Neural progenitor cell (in vitro differentiated cells): ENCODE data around the gene TFF2. TPM values are rescaled to one million over a fixed set of nuclear protein-coding genes. Genes with fewer than 3 reads are reported as not detected.

Experiments
- DNase-seq: peaks from one replicate; pipeline ENCODE4 v3.0.0-alpha.2; 2016; ENCODE audit warnings: low spot score
- H2AFZ ChIP-seq: fragments of 200-600 bp; sonication (generic); replicated peaks from 2 replicates; pipeline ENCODE4 v1.6.1; 2016; ENCODE audit warnings: antibody characterized with exemption
- H3F3A ChIP-seq: fragments of 200-600 bp; sonication (generic); 2 replicates; pipeline ENCODE4 v1.6.1; 2016; ENCODE audit warnings: antibody characterized with exemption, low read depth
- H3K27ac ChIP-seq: fragments of 200-600 bp; sonication (generic); 2 replicates; pipeline ENCODE4 v1.5.1; 2016; ENCODE audit warnings: mild to moderate bottlenecking
- H3K27me3 ChIP-seq: fragments of 200-600 bp; sonication (generic); 2 replicates; pipeline ENCODE4 v1.6.1; 2016; ENCODE audit warnings: mild to moderate bottlenecking, moderate library complexity
- H3K36me3 ChIP-seq: fragments of 200-600 bp; sonication (generic); 2 replicates; pipeline ENCODE4 v1.5.1; 2016
- H3K4me1 ChIP-seq: fragments of 200-600 bp; sonication (generic); 2 replicates; pipeline ENCODE4 v1.6.1; 2016; ENCODE audit warnings: mixed run types
- H3K4me2 ChIP-seq: fragments of 200-600 bp; sonication (generic); 2 replicates; pipeline ENCODE4 v1.6.1; 2016
- H3K4me3 ChIP-seq: fragments of 200-600 bp; sonication (generic); 2 replicates; pipeline ENCODE4 v1.5.1; 2016
- H3K79me2 ChIP-seq: fragments of 200-600 bp; sonication (generic); 2 replicates; pipeline ENCODE4 v1.6.1; 2016; ENCODE audit warnings: low read depth
- H3K9ac ChIP-seq: fragments of 200-600 bp; sonication (generic); 2 replicates; pipeline ENCODE4 v1.6.1; 2016
- H3K9me3 ChIP-seq: fragments of 200-600 bp; sonication (generic); 2 replicates; pipeline ENCODE4 v1.5.1; 2016; ENCODE audit warnings: low read depth
- H4K20me1 ChIP-seq: fragments of 200-600 bp; sonication (generic); 2 replicates; pipeline ENCODE4 v1.6.1; 2016; ENCODE audit warnings: low read depth
- H3K27ac Mint-ChIP-seq: 3 replicates; pipeline ENCODE4 v1.8.0; 2021; ENCODE audit warnings: mixed read lengths
- H3K27me3 Mint-ChIP-seq: 2 replicates; pipeline ENCODE4 v1.8.0; 2022; ENCODE audit warnings: low read depth, mild to moderate bottlenecking, inconsistent platforms, moderate library complexity, mixed read lengths; ENCODE audit not compliant: insufficient read depth
- H3K36me3 Mint-ChIP-seq: 3 replicates; pipeline ENCODE4 v1.8.0; 2021; ENCODE audit warnings: mixed read lengths
- H3K4me1 Mint-ChIP-seq: 3 replicates; pipeline ENCODE4 v1.8.0; 2021; ENCODE audit warnings: mixed read lengths
- H3K4me3 Mint-ChIP-seq: 3 replicates; pipeline ENCODE4 v1.8.0; 2021; ENCODE audit warnings: mild to moderate bottlenecking, moderate library complexity, mixed read lengths
- H3K9me3 Mint-ChIP-seq: 3 replicates; pipeline ENCODE4 v1.8.0; 2020; ENCODE audit warnings: mixed read lengths
- EZH2 ChIP-seq: fragments of 200-600 bp; sonication (generic); IDR thresholded peaks from 2 replicates; pipeline ENCODE4 v1.6.1; 2017; ENCODE audit warnings: antibody characterized with exemption, mild to moderate bottlenecking, moderate library complexity
- EZH2phosphoT487 ChIP-seq: fragments of 200-600 bp; sonication (generic); IDR thresholded peaks from 2 replicates; pipeline ENCODE4 v1.6.1; 2017; ENCODE audit warnings: antibody characterized with exemption
- total RNA-seq: library from RNA; depleted of rRNA; stranded (reverse); fragments of >200 nt; gene quantifications from 2 replicates; pipeline ENCODE4 v1.2.3, GENCODE V29; 2015; ENCODE audit warnings: low replicate concordance
- TF ChIP-seq, protein P1 (sequence below): fragments of 200-600 bp; sonication (generic); IDR thresholded peaks from 2 replicates; pipeline ENCODE4 v1.5.1; 2017; ENCODE audit warnings: antibody characterized with exemption, mild to moderate bottlenecking

TFF2 gene, protein sequence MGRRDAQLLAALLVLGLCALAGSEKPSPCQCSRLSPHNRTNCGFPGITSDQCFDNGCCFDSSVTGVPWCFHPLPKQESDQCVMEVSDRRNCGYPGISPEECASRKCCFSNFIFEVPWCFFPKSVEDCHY
- total RNA-seq = not detected in 2 replicates

DNA sequence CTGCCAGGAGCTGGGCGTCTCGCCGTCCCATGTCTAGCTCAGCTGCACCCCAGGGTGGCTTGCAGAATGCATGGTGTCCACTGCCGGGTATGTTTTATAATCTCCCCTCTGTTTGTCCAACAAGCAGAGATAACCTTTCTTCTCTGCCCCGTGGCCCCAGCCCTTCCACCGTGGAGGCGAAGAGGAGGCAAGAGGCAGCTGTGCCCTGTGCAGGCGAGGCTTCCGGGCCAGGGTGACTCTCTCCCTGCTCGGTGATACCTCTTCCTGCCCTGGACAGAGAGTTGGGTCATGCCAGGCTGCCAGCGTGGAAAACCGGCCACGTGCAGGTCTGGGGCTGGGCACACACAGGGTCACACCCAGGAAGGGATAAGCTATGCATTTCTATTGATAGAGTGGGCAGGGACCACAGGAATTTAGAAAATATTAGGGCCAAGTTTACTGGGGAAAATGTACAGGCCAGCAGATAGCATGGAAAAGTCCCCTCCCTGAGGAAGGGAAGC lies at the start of gene TFF2:
Gene TFF2 (minus strand): TSS at position 68 of the 500 bp plus-strand sequence. CDS start 37 bp downstream, at position 31.
- Mint-ChIP-seq H3K4me3 (no peak within 1 kb of the TSS), H3K4me1 (peaks cover 20% of the 10 kb centered on the region), H3K27ac (peak within 1 kb of the TSS; percentile 66), H3K36me3 (no peaks in the 10 kb centered on the region), H3K27me3 (peaks cover 11% of the 10 kb centered on the region), H3K9me3 (peaks cover 8% of the 10 kb centered on the region)
- Histone ChIP-seq H3K4me2 (no peak within 1 kb of the TSS), H3K79me2 (no peaks in the 10 kb centered on the region), H3K27me3 (no peaks in the 10 kb centered on the region), H3K36me3 (no peaks in the 10 kb centered on the region), H3K27ac (no peak within 1 kb of the TSS), H2AFZ (no peak within 1 kb of the TSS), H3K4me3 (no peak within 1 kb of the TSS), H3K4me1 (no peaks in the 10 kb centered on the region), H3F3A (no peaks in the 10 kb centered on the region), H4K20me1 (no peaks in the 10 kb centered on the region), H3K9ac (no peak within 1 kb of the TSS), H3K9me3 (peaks cover 4% of the 10 kb centered on the region)
- TF ChIP-seq EZH2 (no peak), EZH2phosphoT487 (no peak)
- TF ChIP-seq, protein P1, sequence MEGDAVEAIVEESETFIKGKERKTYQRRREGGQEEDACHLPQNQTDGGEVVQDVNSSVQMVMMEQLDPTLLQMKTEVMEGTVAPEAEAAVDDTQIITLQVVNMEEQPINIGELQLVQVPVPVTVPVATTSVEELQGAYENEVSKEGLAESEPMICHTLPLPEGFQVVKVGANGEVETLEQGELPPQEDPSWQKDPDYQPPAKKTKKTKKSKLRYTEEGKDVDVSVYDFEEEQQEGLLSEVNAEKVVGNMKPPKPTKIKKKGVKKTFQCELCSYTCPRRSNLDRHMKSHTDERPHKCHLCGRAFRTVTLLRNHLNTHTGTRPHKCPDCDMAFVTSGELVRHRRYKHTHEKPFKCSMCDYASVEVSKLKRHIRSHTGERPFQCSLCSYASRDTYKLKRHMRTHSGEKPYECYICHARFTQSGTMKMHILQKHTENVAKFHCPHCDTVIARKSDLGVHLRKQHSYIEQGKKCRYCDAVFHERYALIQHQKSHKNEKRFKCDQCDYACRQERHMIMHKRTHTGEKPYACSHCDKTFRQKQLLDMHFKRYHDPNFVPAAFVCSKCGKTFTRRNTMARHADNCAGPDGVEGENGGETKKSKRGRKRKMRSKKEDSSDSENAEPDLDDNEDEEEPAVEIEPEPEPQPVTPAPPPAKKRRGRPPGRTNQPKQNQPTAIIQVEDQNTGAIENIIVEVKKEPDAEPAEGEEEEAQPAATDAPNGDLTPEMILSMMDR = no peak
- DNase-seq = no peak

DNA sequence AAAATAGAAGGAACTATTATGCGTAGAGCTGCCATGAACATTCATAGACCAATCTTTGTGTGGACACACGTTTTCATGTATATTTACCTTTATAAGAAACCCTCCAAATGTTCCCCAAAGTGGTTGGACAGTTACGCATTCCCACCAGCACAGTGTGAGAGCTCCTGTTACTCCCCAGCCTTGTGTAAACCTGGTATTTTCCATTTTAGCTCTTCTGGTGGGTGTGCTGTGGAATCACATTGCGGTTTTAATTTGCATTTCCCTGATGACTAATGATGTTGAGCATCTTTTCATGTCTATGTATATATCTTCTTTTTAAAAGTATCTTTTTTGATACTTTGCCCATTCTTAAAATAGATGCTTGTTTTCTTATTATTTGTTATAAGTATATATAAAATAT lies 49.7 kb upstream of the TFF2 start:
- Mint-ChIP-seq H3K27me3 (peaks cover 7% of the 10 kb centered on the region), H3K27ac (no peak overlapping the region), H3K36me3 (no peaks in the 10 kb centered on the region), H3K4me3 (no peak overlapping the region), H3K4me1 (peaks cover 23% of the 10 kb centered on the region), H3K9me3 (no peaks in the 10 kb centered on the region)
- no peak overlapping the region for H2AFZ ChIP-seq
- H3K27ac ChIP-seq = no peak overlapping the region
- no peak for DNase-seq
- no peak overlapping the region for H3K4me3 ChIP-seq
- no peak overlapping the region for H3K9ac ChIP-seq
- no peaks in the 10 kb centered on the region for H3K79me2 ChIP-seq
- no peaks in the 10 kb centered on the region for H3K9me3 ChIP-seq
- no peaks in the 10 kb centered on the region for H3K27me3 ChIP-seq
- H3K4me1 ChIP-seq = peaks cover 16% of the 10 kb centered on the region
- H3K36me3 ChIP-seq = no peaks in the 10 kb centered on the region
- H3F3A ChIP-seq = no peaks in the 10 kb centered on the region
- TF ChIP-seq EZH2phosphoT487 = no peak
- TF ChIP-seq, protein P1 = no peak
- TF ChIP-seq EZH2 = no peak
- no peak overlapping the region for H3K4me2 ChIP-seq
- no peaks in the 10 kb centered on the region for H4K20me1 ChIP-seq

DNA sequence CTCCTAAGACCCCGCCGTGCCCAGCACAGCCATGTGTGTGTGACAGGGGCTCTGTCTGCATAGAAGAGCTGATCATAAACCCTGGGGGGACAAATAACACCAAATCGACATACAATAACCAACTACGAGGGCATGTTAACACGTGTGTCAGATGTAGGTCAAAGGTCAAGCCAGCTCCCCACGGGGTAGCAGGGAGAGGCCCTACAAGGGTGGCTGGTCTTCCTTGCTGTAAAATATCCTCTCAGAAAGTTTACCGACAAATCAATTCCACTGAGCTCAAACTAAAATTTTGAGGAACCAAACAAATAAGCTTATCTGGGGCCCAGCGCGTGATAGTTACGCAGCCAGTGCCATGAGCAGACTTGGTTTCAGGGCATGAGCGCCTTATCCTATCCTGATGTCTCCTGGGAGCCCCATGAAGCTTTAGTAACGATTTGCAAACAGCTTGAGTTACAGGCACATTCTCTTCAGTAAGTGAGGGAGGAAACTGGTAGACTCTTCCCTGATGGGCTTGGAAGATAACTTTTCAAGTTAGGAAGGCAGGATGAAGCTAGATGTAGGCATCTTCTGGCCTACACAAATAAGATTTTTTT lies 47.7 kb upstream of the TFF2 start:
- Histone ChIP-seq H2AFZ (no peak overlapping the region), H3K9ac (no peak overlapping the region), H4K20me1 (no peaks in the 10 kb centered on the region), H3K4me3 (no peak overlapping the region), H3K36me3 (no peaks in the 10 kb centered on the region), H3K27me3 (no peaks in the 10 kb centered on the region), H3K4me1 (peaks cover 5% of the 10 kb centered on the region), H3K9me3 (no peaks in the 10 kb centered on the region), H3K79me2 (no peaks in the 10 kb centered on the region), H3F3A (no peaks in the 10 kb centered on the region), H3K27ac (no peak overlapping the region), H3K4me2 (no peak overlapping the region)
- H3K4me3 Mint-ChIP-seq = peak overlapping the region; percentile 62
- peaks cover 9% of the 10 kb centered on the region for H3K27me3 Mint-ChIP-seq
- no peaks in the 10 kb centered on the region for H3K9me3 Mint-ChIP-seq
- H3K27ac Mint-ChIP-seq = peak overlapping the region; percentile 6
- no peak for TF ChIP-seq EZH2phosphoT487
- TF ChIP-seq, protein P1 = no peak
- no peak for TF ChIP-seq EZH2
- DNase-seq = no peak
- peaks cover 17% of the 10 kb centered on the region for H3K4me1 Mint-ChIP-seq
- H3K36me3 Mint-ChIP-seq = no peaks in the 10 kb centered on the region
